ENCODE results near the gene KNCN. TPM values are rescaled to one million over a fixed set of nuclear protein-coding genes. Genes with fewer than 3 reads are reported as not detected.

Gene KNCN
- total RNA-seq, 3 donors from 2014 or later: not detected

- H3K27me3 ChIP-seq: peaks cover 0 to 9% of the 10 kb centered on the region in 2 donors
- peaks cover 0 to 8% of the 10 kb centered on the region in 2 donors for H3K4me1 ChIP-seq
- H3K27ac ChIP-seq: no peak overlapping the region
- H3K9me3 ChIP-seq: no peaks in the 10 kb centered on the region
- DNase-seq (ENCODE audit: low spot score in 2 of 2): no peak
- intact Hi-C loops (cut with DNase I; ENCODE audit: low total_unique reads): loop anchor here (10.0 kb wide), 1 partner anchor 470 kb away; no protein-coding TSS in a partner anchor
- TF ChIP-seq POLR2AphosphoS5 (IDR thresholded peaks at IDR 0.05) (no peak), CTCF (IDR thresholded peaks at IDR 0.05) (no peak), POLR2A (IDR thresholded peaks at IDR 0.05) (no peak)
- no peak overlapping the region for H3K4me3 ChIP-seq
- no peaks in the 10 kb centered on the region for H3K36me3 ChIP-seq
These were observed 26.6 kb downstream of the KNCN start for GRCh38 chr1:46524843-46525242.

DNA sequence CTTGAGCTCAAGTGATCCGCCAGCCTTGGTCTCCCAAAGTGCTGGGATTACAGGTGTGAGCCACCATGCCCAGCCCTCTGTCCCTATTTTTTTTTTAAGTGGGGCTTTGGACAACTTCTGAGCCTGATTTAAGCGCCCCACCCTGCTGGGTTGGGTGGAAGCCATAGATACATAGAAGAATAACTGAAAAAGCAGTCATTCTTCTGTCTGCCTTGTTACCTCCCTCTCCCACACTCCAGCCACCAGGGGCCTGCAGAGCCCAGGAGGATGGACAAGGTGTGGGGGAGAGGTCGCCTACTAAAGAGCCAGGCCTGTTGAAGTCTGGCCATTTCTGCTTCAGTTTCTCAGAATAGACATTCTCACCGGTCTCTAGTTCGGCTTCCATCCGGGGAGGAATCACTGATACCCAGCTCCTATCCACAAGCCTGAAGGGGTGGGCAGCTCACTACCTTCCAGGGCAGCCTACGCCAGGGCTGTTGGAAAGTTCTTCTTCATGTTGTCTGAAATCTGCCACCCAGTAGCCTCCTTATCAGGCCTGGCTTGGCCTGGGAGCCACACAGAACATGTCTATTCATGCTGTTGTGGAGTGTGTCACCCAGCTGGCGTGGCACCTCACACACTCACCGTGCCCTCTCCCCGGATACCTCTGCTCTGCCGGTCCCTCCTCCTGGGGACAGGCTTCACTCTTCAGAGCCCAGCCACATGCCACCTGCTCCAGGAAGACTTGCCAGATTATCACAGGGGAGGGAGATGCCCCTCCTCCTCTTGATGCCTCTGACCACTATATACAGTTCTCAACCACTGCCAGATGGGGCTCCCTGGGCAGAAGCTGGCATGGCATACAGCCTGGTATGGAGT is 27.7 kb downstream of the KNCN start:
- peaks cover 0 to 8% of the 10 kb centered on the region in 2 donors for H3K4me1 ChIP-seq
- H3K9me3 ChIP-seq: no peaks in the 10 kb centered on the region
- H3K27me3 ChIP-seq: peaks cover 0 to 7% of the 10 kb centered on the region in 2 donors
- H3K36me3 ChIP-seq: no peaks in the 10 kb centered on the region
- TF ChIP-seq CTCF (IDR thresholded peaks at IDR 0.05) (no peak), POLR2AphosphoS5 (IDR thresholded peaks at IDR 0.05) (no peak), POLR2A (IDR thresholded peaks at IDR 0.05) (no peak)
- H3K27ac ChIP-seq: no peak overlapping the region
- intact Hi-C loops (cut with DNase I; ENCODE audit: low total_unique reads): loop anchor here (10.0 kb wide), 1 partner anchor 469 kb away; no protein-coding TSS in a partner anchor
- no peak overlapping the region for H3K4me3 ChIP-seq
- DNase-seq (ENCODE audit: low spot score in 2 of 2): no peak

DNA sequence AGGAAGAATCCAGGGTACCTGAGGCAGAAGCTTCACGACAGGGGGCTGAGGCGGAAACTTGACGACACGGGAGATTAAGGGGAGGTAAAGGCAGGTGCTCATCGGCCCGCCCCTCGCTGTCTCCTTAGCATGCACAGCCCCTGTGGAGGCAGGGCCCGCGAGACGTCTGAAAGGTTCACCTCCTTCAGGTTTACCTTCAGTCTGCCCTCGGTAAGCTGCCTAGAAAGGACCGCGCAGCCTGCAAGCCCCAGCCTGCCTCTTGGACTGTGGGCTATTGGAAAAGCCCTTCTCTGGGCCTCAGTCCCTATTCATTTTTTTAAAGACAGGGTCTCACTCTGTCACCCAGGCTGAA is 28.5 kb downstream of the KNCN start:
- no peaks in the 10 kb centered on the region for H3K36me3 ChIP-seq
- H3K9me3 ChIP-seq: no peaks in the 10 kb centered on the region
- H3K27ac ChIP-seq: peak overlapping the region in 1 of 2 donors; percentile 48
- TF ChIP-seq POLR2AphosphoS5 (IDR thresholded peaks at IDR 0.05): no peak
- no peak for TF ChIP-seq POLR2A (IDR thresholded peaks at IDR 0.05)
- no peak for TF ChIP-seq CTCF (IDR thresholded peaks at IDR 0.05)
- intact Hi-C loops (cut with DNase I; ENCODE audit: low total_unique reads): loop anchor here (10.0 kb wide), 1 partner anchor 468 kb away; no protein-coding TSS in a partner anchor
- DNase-seq (ENCODE audit: low spot score in 2 of 2): no peak
- no peak overlapping the region for H3K4me3 ChIP-seq
- H3K27me3 ChIP-seq: no peaks in the 10 kb centered on the region
- peaks cover 0 to 8% of the 10 kb centered on the region in 2 donors for H3K4me1 ChIP-seq

- H3K36me3 ChIP-seq: no peaks in the 10 kb centered on the region
- H3K4me3 ChIP-seq: no peak overlapping the region
- intact Hi-C loops (cut with DNase I; ENCODE audit: low total_unique reads): loop anchor here (10.0 kb wide), 1 partner anchor 468 kb away; no protein-coding TSS in a partner anchor
- peaks cover 0 to 8% of the 10 kb centered on the region in 2 donors for H3K4me1 ChIP-seq
- DNase-seq (ENCODE audit: low spot score in 2 of 2): peak; percentile 46 to 60
- no peaks in the 10 kb centered on the region for H3K9me3 ChIP-seq
- peak overlapping the region in 1 of 2 donors; percentile 48 for H3K27ac ChIP-seq
- no peaks in the 10 kb centered on the region for H3K27me3 ChIP-seq
- no peak for TF ChIP-seq CTCF (IDR thresholded peaks at IDR 0.05)
- no peak for TF ChIP-seq POLR2A (IDR thresholded peaks at IDR 0.05)
- peak in 1 of 3 donors; percentile 10 for TF ChIP-seq POLR2AphosphoS5 (IDR thresholded peaks at IDR 0.05)
These were observed 29.1 kb downstream of the KNCN start for GRCh38 chr1:46522184-46522968.

Measured in breast epithelium (tissue), 4 donors.